Measurements from ENCODE around the gene TXK.

TXK gene

GRCh38 chr4:48137846-48138245 is 3.8 kb upstream of the TXK start:
- DNase-seq (ENCODE audit: low read depth in 2 of 2) = no peak

DNA sequence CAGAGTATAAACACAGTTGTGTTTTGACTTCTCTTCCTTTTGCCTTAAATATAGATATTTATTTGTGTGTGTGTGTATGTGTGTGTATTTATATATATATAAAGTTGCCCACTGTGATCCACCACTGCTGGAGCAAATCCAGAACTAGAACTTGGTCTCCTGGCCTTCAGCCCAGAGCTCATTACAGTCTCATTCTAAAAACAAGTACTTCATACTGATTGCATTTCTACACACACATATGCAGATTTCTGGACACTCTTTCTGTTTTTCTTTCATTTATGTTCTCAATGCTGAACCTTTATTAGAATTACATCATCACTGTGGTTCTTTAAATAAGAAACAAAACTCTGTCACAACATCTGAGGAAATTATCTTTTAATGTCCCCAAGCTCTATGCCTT is 381 bp downstream of the TXK start:
- DNase-seq (ENCODE audit: low read depth in 2 of 2) = no peak

DNA sequence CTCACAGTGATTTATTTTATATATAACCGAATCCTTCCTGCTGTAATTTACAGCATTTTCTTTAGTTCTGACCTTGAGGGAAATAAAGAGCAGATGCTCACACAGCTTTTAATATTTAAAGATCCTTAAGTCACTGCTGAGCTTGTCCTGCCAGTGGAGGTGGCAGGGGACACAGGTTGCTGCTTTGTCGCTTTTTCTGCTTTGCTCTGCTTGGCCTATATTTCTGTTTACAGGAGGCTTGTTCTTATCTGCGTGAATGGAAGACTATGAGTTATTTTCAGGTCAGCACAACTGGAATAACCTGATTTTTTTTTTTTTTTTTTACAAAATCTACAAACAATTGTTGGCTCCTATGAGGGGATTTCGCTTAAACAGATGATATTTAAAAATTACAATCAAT is 2.3 kb downstream of the TXK start:
- DNase-seq (ENCODE audit: low read depth in 2 of 2) = no peak

DNA sequence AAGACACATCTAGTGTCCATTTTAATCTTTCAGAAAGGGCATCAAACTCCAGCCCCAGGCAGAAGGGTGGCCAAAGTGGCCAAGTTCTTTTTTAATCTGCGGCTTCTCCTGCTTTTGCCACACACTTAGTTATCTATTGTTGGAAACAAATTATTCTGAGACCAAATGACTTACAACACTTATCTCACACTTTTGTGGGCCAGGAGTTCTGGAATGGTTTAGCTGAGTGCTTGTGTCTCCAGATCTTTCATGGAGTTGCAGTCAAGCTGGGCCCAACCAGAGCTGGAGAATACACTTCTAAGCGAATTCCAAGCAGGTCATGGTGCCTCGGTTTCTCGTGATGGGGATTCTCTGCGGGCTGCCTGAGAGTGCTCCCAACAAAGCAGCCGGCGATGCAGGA is 4.0 kb downstream of the TXK start:
- DNase-seq (ENCODE audit: low read depth in 2 of 2) = no peak

DNA sequence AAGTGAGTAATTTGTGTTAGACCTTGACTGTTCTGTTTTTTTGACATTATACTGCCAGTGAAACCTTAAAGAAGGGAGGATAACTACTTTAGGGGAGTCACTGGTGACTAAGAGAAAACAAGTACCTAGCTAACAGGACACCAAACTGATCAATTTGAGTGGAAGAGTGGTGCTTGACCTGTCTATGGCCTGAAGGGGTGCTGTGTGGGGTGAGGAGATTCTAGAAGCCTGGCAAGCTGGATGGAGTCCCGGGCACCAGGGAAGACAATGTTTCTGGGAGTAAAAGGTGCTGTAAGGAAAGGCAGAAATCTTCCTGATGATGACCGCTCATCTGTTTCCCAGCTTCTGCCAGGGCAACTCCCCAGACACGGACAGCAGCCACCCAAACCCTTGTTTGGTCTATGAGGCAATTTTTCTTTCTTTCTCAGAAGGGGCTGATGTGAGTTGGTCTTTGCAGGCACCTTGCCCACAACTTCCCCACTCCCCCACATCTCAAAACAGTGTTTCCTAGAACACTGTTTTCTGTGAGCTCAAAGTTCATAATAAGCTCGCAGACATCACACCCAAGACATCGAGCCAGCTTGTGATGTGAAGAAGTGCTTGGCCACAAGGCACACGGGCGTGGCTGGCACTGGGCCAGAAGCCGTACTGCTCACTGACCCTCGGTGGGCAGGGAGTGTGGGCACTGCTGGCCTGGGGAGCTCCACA is 4.6 kb downstream of the TXK start:
- no peak for DNase-seq (ENCODE audit: low read depth in 2 of 2)

GRCh38 chr4:48127682-48128404 is 6.2 kb downstream of the TXK start:
- peak; percentile 87 to 88 for DNase-seq (ENCODE audit: low read depth in 2 of 2)

DNA sequence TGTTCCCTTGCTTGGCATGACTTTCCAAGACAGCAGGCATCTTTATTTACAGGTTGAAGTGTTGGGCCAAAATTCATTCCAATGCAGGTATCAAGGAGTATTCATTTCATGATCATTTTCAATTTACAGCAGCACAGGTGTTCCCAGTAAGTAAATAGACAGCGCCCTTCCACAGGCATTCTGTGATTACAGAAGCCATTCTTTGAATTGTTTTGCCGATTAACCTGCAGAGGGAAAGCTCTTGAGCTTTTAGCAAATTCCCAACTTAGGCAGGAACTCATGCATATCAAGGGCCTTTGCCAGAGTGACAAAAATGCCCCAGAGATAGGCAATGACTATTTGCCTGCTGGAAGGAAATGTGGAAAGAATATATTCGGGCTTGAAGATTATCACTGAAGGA is 6.8 kb downstream of the TXK start:
- DNase-seq (ENCODE audit: low read depth in 2 of 2) = no peak

GRCh38 chr4:48126621-48127020 is 7.4 kb downstream of the TXK start:
- DNase-seq (ENCODE audit: low read depth in 2 of 2) = no peak

GRCh38 chr4:48124870-48125269 is 9.2 kb downstream of the TXK start:
- DNase-seq (ENCODE audit: low read depth in 2 of 2) = no peak

DNA sequence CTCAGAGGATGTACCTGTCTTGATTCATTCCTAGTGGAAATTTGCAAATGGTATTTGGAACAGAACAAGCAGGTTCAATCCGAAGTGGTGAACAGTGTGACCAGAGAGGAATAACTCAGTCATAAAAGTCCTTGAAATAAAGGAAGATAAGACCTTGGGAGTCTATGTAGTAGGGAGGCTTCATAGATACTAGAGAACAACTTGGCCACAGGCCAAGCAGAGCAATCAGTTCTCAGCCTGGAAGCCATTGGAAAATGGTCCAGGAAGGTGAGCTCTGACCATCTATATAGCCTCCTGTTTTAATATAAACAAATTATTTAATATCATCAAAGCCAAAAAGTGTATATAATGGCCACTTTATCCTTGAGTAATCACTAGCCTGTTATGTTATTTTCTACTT is 11.3 kb downstream of the TXK start:
- DNase-seq (ENCODE audit: low read depth in 2 of 2) = no peak

DNA sequence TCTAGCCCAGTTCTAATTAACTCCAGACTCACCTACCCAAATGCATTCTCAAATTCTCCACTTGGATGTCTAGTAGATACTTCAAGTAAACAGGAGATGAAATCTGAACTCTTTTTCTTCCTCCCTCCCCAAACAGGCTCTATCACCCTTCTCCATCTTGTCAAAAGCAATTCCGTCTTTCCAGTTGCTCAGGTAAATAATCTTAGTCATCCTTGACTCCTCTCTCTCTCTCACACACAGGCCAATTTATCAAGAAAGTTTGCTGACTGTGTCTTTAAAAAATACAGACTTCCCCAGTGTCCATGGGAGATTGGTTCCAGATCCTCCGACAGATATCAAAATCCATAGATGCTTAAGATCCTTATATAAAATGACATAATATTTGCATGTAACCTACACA is 12.9 kb downstream of the TXK start:
- DNase-seq (ENCODE audit: low read depth in 2 of 2) = no peak

DNA sequence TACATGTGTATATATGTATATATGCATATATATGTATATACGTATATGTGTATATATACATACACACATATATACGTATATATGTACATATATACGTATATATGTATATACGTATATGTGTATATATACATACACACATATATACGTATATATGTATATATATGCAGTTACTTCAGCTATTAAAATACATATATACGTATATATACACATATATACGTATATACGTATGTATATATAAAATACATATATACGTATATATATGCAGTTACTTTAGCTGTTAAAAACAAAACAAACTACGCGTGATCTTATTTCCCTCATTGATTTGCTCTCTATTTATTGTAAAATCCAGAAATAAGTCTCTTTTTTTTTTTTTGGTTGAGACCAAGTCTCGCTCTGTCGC is 13.9 kb downstream of the TXK start:
- DNase-seq (ENCODE audit: low read depth in 2 of 2) = no peak

- DNase-seq (ENCODE audit: low read depth in 2 of 2) = no peak
Observed at GRCh38 chr4:48119646-48120045, 14.4 kb downstream of the TXK start.

GRCh38 chr4:48118081-48118480 is 16.0 kb downstream of the TXK start:
- DNase-seq (ENCODE audit: low read depth in 2 of 2) = no peak

DNA sequence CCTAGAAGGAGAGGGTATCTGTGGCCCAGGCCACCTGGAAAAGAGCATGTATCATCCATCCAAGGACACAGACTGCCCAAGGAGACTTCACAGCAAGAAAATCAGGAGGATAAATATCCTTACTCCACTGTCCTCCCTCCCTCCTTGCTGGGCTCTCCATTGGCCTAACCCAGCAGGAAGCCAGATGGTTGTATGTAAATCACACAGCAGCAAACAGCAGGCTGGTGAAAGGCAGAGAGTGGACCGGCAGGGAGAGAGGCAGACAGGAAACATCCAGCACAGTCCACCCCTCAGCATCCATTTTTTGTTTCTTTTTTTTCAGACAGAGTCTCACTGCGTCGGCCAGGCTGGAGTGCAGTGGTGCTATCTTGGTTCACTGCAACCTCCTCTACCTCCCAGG is 17.5 kb downstream of the TXK start:
- DNase-seq (ENCODE audit: low read depth in 2 of 2) = no peak

GRCh38 chr4:48114412-48114811 is 19.6 kb downstream of the TXK start:
- no peak for DNase-seq (ENCODE audit: low read depth in 2 of 2)

GRCh38 chr4:48112017-48112667 is 21.9 kb downstream of the TXK start:
- no peak for DNase-seq (ENCODE audit: low read depth in 2 of 2)

GRCh38 chr4:48110452-48110978 is 23.5 kb downstream of the TXK start:
- no peak for DNase-seq (ENCODE audit: low read depth in 2 of 2)

GRCh38 chr4:48109413-48110263 is 24.4 kb downstream of the TXK start:
- DNase-seq (ENCODE audit: low read depth in 2 of 2) = no peak

GRCh38 chr4:48108309-48109073 is 25.6 kb downstream of the TXK start:
- no peak for DNase-seq (ENCODE audit: low read depth in 2 of 2)

DNA sequence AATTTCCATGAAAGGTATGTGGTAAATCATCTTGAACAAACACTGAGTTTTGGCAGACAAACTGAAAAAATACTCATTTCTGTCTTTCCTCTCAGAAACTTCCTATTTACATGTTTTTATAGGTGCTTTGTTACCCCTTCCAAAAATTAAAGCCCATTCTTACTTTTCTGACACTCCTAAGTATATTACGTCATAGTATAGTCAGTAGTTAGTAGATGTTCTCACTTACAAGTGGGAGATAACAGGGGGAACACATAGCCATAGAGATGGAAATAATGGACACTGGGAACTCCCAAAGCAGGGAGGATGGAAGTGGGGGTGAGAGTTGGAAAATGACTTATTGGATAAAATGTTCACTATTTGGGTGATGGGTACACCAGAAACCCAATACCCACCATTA is 28.8 kb downstream of the TXK start:
- DNase-seq (ENCODE audit: low read depth in 2 of 2) = no peak
